C4-2B (cell line): ENCODE measurements around the gene MYBPH.

Source experiments
- ZFX ChIP-seq: fragments of 450-650 bp; IDR thresholded peaks from 2 replicates; pipeline ENCODE4 v1.6.1; 2017
- TF ChIP-seq, protein P1 (sequence below): fragments of 450-650 bp; conservative IDR thresholded peaks from 2 replicates; pipeline ENCODE4 v1.5.1; 2017; ENCODE audit warnings: mild to moderate bottlenecking

DNA sequence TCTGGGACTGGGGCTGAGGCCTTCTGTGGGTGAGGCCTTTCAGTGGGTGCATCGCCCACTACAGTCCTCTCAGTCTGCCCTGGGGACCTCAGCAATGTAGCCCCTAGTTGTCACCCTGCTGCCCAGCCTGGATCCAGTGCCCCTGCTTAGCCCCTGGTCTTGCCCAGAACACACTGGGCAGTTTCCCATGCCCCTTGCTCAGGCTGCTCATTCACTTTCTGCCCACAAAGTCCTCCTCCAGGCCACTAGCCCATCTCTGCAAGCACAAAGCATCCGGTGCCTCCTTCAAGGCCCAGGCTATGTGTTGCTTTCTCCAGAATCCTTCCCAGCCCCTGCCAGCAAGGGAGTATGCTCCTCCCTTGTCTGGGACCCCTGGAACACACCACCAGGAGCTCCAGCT is 53.5 kb downstream of the MYBPH start:
- TF ChIP-seq, protein P1, sequence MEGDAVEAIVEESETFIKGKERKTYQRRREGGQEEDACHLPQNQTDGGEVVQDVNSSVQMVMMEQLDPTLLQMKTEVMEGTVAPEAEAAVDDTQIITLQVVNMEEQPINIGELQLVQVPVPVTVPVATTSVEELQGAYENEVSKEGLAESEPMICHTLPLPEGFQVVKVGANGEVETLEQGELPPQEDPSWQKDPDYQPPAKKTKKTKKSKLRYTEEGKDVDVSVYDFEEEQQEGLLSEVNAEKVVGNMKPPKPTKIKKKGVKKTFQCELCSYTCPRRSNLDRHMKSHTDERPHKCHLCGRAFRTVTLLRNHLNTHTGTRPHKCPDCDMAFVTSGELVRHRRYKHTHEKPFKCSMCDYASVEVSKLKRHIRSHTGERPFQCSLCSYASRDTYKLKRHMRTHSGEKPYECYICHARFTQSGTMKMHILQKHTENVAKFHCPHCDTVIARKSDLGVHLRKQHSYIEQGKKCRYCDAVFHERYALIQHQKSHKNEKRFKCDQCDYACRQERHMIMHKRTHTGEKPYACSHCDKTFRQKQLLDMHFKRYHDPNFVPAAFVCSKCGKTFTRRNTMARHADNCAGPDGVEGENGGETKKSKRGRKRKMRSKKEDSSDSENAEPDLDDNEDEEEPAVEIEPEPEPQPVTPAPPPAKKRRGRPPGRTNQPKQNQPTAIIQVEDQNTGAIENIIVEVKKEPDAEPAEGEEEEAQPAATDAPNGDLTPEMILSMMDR = no peak
- no peak for TF ChIP-seq ZFX
